Small intestine (tissue), 7 donors: ENCODE measurements around the gene SLC1A7. TPM values are rescaled to one million over a fixed set of nuclear protein-coding genes. Genes with fewer than 3 reads are reported as not detected.
A peak's percentile ranks its signal among the peaks of the same experiment; 100 is the strongest.

ENCODE experiments used
- DNase-seq, 2 donors: peaks; one replicate each; pipeline versions ENCODE4 v3.0.0 to v3.0.0-alpha.2; 2013
- FAIRE-seq: peaks from 2 replicates; lab custom pipeline; 2012; peaks lifted over from hg19 to GRCh38; lab: Jason Lieb, UNC
- H3K27ac ChIP-seq, 3 donors: one replicate each; pipeline ENCODE4 v1.5.1; 2013; ENCODE audit warnings: low read length in 2 of 3, mild to moderate bottlenecking in 2 of 3, control low read depth in 1 of 3, inconsistent platforms in 1 of 3, low read depth in 1 of 3, moderate library complexity in 1 of 3
- H3K27me3 ChIP-seq, 3 donors: one replicate each; pipeline ENCODE4 v1.6.1; 2013; ENCODE audit warnings: low read length in 3 of 3, inconsistent platforms in 1 of 3; ENCODE audit not compliant: control insufficient read depth in 3 of 3, insufficient read depth in 3 of 3
- H3K36me3 ChIP-seq, 3 donors: one replicate each; pipeline ENCODE4 v1.6.1; 2013; ENCODE audit warnings: low read length in 3 of 3, inconsistent platforms in 1 of 3, low read depth in 1 of 3, mild to moderate bottlenecking in 1 of 3, moderate library complexity in 1 of 3; ENCODE audit not compliant: control insufficient read depth in 3 of 3, insufficient read depth in 2 of 3
- H3K4me1 ChIP-seq, 3 donors: one replicate each; pipeline ENCODE4 v1.6.1; 2013; ENCODE audit warnings: low read length in 2 of 3, inconsistent platforms in 1 of 3, low read depth in 1 of 3, mild to moderate bottlenecking in 1 of 3, moderate library complexity in 1 of 3; ENCODE audit not compliant: control insufficient read depth in 3 of 3, insufficient read depth in 2 of 3
- H3K4me3 ChIP-seq, 3 donors: one replicate each; pipeline ENCODE4 v1.5.1; 2013; ENCODE audit warnings: low read length in 3 of 3, control low read depth in 1 of 3, inconsistent platforms in 1 of 3, low read depth in 1 of 3, mild to moderate bottlenecking in 1 of 3, moderate library complexity in 1 of 3
- H3K9me3 ChIP-seq, 2 donors: one replicate each; pipeline ENCODE4 v1.6.1; 2013; ENCODE audit warnings: low read depth in 1 of 2, low read length in 1 of 2; ENCODE audit not compliant: control insufficient read depth in 2 of 2, insufficient read depth in 1 of 2
- WGBS, 3 donors: extraction: QIAGEN DNeasy Blood & Tissue Kit; methylation state at CpG; one replicate each; pipeline ENCODE4 v1.1.7; 2013; 5-methylcytosine and 5-hydroxymethylcytosine counted together
- polyA plus RNA-seq, 4 donors: library from polyadenylated mRNA; stranded (reverse) in 3 of 4; unstranded in 1 of 4; fragments of 200-250 nt in 3 of 4; fragments of 120-200 nt in 1 of 4; gene quantifications; one replicate each; pipeline versions ENCODE4 v1.2.1 to v1.2.3, GENCODE V29; 2013
- donor health status: healthy with polysubstance abuse.
- donor health status: control.
- donor health status: control.
- donor health status: Bipolar disorder and iron deficiency.
- donor health status: healthy.

SLC1A7 gene
- polyA plus RNA-seq, 4 donors, result 0.32 to 9.2 (median 4.7) TPM

- H3K27ac ChIP-seq, result peak overlapping the region; percentile 42 to 84 (median 66)
- peaks cover 0 to 4% of the 10 kb centered on the region in 2 donors for H3K9me3 ChIP-seq
- no peak for FAIRE-seq
- no peaks in the 10 kb centered on the region for H3K27me3 ChIP-seq
- peak; percentile 17 to 43 for DNase-seq
- peaks cover 0 to 49% (median 5%) of the 10 kb centered on the region in 3 donors for H3K4me1 ChIP-seq
- no peaks in the 10 kb centered on the region for H3K36me3 ChIP-seq
- H3K4me3 ChIP-seq, result no peak overlapping the region
- 17 to 57% (median 33%) methylated on average over 3 of the region's 3 CpGs for whole genome bisulfite sequencing, 3 donors
Observed at GRCh38 chr1:53182716-53183094, 40.3 kb upstream of the SLC1A7 start.

DNA sequence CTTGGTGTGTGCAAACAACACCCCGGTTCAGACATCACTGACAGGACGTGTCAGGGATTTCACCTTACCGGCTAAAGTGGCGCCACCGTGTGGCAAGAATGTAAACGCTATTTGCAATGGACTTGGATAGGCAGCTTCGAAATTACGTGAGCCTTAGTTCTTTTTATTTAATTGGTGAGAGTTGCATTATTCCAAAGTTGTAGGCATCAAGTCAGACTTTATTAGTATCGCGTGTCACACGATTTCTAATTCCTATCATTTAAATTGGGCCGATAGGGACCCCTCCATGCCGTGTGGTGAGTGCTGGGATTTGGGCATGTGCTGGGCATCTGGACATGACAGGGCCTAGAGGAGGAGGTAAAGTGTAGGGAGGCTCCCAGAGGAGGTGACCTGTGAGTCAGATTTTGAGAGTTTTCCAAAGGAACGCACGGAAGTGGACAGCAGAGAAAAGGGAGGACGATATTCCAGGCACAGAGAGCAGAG, 39.7 kb upstream of the SLC1A7 start:
- DNase-seq, result peak; percentile 87 to 94
- Histone ChIP-seq H3K4me3 (no peak overlapping the region), H3K4me1 (peaks cover 0 to 50% (median 5%) of the 10 kb centered on the region in 3 donors), H3K27ac (peak overlapping the region; percentile 31 to 84 (median 66)), H3K36me3 (no peaks in the 10 kb centered on the region), H3K27me3 (no peaks in the 10 kb centered on the region), H3K9me3 (peaks cover 0 to 4% of the 10 kb centered on the region in 2 donors)
- 25 to 28% (median 26%) methylated on average over 16 of the region's 16 CpGs for WGBS, 3 donors
- no peak for FAIRE-seq

DNA sequence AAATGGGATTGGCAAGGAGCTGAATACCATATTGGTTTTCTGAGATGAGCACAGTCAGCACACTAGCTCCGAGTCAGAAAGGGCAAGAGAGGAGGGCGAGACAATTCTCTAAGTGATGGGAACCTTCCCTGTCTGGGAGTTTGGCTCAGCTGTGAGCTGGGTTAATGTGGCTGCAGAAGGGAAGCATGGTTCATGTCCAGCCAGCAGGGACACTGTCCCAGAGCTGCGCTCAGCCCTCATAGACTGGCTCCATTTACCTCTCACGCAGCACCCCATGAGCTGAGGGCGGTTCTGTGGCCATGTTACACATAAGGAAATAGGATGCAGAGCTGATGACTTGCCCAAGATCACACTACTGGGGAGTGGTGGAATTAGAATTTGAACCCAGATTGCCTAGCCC, 38.5 kb upstream of the SLC1A7 start:
- no peak overlapping the region for H3K4me3 ChIP-seq
- 90 to 94% (median 92%) methylated on average over 5 of the region's 5 CpGs for WGBS, 3 donors
- H3K27ac ChIP-seq, result no peak overlapping the region
- peaks cover 2 to 62% (median 8%) of the 10 kb centered on the region in 3 donors for H3K4me1 ChIP-seq
- FAIRE-seq (no peak), DNase-seq (peak in 1 of 2 donors; percentile 68)
- peaks cover 0 to 4% of the 10 kb centered on the region in 2 donors for H3K9me3 ChIP-seq
- H3K27me3 ChIP-seq, result no peaks in the 10 kb centered on the region
- no peaks in the 10 kb centered on the region for H3K36me3 ChIP-seq

DNA sequence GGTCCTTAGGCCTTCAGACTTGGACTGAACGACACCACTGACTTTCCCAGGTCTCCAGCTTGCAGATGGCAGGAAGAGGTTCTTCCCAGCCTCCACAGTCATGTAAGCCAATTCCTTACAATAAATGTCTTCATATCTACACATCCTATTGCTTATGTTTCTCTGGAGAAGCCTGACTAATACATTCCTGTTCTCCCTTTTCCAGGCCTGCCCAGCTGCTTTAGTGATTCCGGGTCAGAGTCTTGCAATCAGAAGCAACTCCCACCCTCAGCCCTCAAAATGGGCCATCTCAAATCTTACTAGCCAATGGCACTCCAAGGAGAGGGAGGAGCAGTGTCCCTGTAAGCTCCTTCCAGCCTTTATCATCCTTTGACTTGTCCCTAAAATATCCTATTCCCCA, 37.8 kb upstream of the SLC1A7 start:
- DNase-seq (no peak), FAIRE-seq (no peak)
- peaks cover 2 to 61% (median 8%) of the 10 kb centered on the region in 3 donors for H3K4me1 ChIP-seq

GRCh38 chr1:53176452-53177208, 34.2 kb upstream of the SLC1A7 start:
- Histone ChIP-seq H3K36me3 (no peaks in the 10 kb centered on the region), H3K27ac (peak overlapping the region in 1 of 3 donors; percentile 44), H3K27me3 (no peaks in the 10 kb centered on the region), H3K4me1 (peaks cover 2 to 28% (median 3%) of the 10 kb centered on the region in 3 donors), H3K4me3 (no peak overlapping the region), H3K9me3 (no peaks in the 10 kb centered on the region)
- WGBS, 3 donors, result 55 to 58% (median 56%) methylated on average over 10 of the region's 10 CpGs
- peak; percentile 51 to 57 for DNase-seq
- FAIRE-seq, result no peak

More for the DNA sequence above, 37.8 kb upstream of the SLC1A7 start:
- Histone ChIP-seq H3K36me3 (no peaks in the 10 kb centered on the region), H3K4me3 (no peak overlapping the region), H3K27ac (no peak overlapping the region), H3K9me3 (no peaks in the 10 kb centered on the region), H3K27me3 (no peaks in the 10 kb centered on the region)
- WGBS, 3 donors, result 78 to 89% (median 87%) methylated on average over 2 of the region's 2 CpGs

DNA sequence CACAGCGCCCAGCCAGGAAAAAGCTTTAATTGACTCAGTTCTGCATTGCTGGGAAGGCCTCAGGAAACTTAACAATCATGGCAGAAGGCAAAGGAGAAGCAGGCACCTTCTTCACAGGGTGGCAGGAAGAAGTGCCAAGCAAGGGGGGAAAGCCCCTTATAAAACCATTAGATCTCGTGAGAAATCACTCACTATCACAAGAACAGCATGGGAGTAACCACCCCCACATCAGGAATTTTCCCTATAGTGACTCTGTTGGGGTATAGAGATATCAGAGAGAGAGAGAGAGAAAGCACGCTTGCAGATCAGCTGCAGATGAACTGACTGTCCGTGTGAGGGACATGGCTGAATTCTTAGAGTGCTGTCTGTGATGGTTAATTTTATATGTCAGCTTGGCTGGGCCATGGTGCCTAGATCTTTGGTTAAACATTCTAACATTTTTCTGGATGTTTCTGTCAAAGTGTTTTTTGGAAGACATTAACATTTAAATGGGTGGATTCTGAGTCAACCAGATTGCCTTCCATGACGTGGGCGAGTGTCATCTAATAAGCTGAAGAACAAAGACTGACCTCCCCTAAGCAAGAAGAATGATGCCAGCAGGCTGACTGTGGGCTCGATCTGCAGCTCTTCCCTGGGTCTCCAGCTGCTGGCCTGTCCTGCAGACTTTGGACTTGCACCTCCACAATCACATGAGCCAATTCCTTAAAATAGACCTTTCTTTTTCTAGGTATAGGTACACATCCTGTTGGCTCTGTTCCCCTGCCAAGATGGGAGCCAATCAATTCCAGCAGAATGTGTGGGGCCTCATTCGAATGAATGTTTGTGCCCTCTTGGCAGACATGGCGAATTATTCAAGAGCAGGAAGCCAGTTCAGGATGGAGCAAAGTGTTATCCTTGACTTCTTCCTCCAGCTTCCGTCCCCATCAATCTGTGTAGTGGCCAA, 32.8 kb upstream of the SLC1A7 start:
- no peak for FAIRE-seq
- no peaks in the 10 kb centered on the region for H3K36me3 ChIP-seq
- no peaks in the 10 kb centered on the region for H3K27me3 ChIP-seq
- peaks cover 2 to 23% (median 3%) of the 10 kb centered on the region in 3 donors for H3K4me1 ChIP-seq
- 57 to 68% (median 61%) methylated on average over 10 of the region's 10 CpGs for WGBS, 3 donors
- no peaks in the 10 kb centered on the region for H3K9me3 ChIP-seq
- H3K4me3 ChIP-seq, result no peak overlapping the region
- H3K27ac ChIP-seq, result no peak overlapping the region
- DNase-seq, result no peak

DNA sequence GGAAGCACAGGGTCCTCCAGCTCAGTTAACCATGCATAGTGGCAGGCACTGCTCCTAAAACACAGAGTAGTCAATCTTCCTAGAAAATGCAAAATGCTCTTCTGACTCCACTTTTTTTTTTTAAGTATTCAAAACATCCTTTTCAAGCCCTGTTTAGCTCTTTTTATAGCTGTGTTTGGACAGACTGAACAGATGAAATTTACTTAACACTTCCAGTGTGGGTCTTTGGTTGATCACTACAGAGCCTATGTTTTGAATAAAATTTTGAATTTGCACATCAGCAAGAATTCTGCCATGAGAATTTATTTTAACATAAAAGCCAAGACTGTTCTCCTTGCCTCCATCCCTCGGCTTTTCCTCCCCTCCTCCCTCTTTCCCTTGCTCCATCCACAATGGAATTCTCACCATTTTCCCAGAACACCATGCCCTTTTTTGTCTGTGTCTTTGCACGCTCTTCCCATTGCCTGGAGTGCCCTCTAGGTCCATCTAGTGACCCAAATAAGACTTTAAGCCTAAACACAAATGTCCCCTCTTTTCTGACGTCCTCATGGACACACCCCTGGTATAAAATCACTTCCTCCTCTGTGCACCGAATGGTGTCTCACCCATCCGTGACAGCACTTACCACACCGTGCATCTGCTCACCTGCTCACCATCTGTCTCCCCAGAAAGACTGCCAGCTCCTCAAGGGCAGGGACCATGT, 30.1 kb upstream of the SLC1A7 start:
- DNase-seq, result peak in 1 of 2 donors; percentile 61
- no peaks in the 10 kb centered on the region for H3K9me3 ChIP-seq
- H3K4me3 ChIP-seq, result no peak overlapping the region
- no peaks in the 10 kb centered on the region for H3K36me3 ChIP-seq
- FAIRE-seq, result no peak
- peaks cover 2 to 16% (median 3%) of the 10 kb centered on the region in 3 donors for H3K4me1 ChIP-seq
- WGBS, 3 donors, result 18 to 34% (median 28%) methylated on average over 6 of the region's 6 CpGs
- peak overlapping the region in 1 of 3 donors; percentile 49 for H3K27ac ChIP-seq
- H3K27me3 ChIP-seq, result no peaks in the 10 kb centered on the region
